Stomach (tissue), 4 donors: ENCODE measurements around the gene SNAP47.
A peak's percentile ranks its signal among the peaks of the same experiment; 100 is the strongest.

Experiments
- CTCF ChIP-seq, 7 experiments: fragments of 450-650 bp in 4 of 7; fragments of 200-600 bp in 3 of 7; sonication (generic) in 3 of 7; IDR thresholded peaks; one replicate each; pipeline ENCODE4 v1.5.1; 2016 to 2019; ENCODE audit warnings: antibody characterized with exemption in 7 of 7, control low read depth in 2 of 7, mild to moderate bottlenecking in 1 of 7
- EP300 ChIP-seq: sonication (generic); formaldehyde crosslinking; IDR thresholded peaks from one replicate; pipeline ENCODE4 v1.6.1; 2017; ENCODE audit warnings: antibody characterized with exemption
- POLR2A ChIP-seq, 4 donors: fragments of 450-650 bp; IDR thresholded peaks; one replicate each; pipeline ENCODE4 v1.6.1; 2016; ENCODE audit warnings: antibody characterized with exemption in 4 of 4, control low read depth in 2 of 4, mild to moderate bottlenecking in 1 of 4, moderate library complexity in 1 of 4
- POLR2AphosphoS5 ChIP-seq, 3 donors: sonication (generic); formaldehyde crosslinking; IDR thresholded peaks; one replicate each; pipeline ENCODE4 v1.6.1; 2016; ENCODE audit warnings: antibody characterized with exemption in 3 of 3

GRCh38 chr1:227729881-227730629 lies 5.2 kb upstream of the SNAP47 start:
- TF ChIP-seq CTCF (IDR thresholded peaks at IDR 0.05) (peak in 5 of 7 experiments; percentile 34 to 81 (median 58)), POLR2A (IDR thresholded peaks at IDR 0.05) (no peak), EP300 (no peak), POLR2AphosphoS5 (IDR thresholded peaks at IDR 0.05) (no peak)
